ENCODE measurements around the gene SIGMAR1.

Gene SIGMAR1

DNA sequence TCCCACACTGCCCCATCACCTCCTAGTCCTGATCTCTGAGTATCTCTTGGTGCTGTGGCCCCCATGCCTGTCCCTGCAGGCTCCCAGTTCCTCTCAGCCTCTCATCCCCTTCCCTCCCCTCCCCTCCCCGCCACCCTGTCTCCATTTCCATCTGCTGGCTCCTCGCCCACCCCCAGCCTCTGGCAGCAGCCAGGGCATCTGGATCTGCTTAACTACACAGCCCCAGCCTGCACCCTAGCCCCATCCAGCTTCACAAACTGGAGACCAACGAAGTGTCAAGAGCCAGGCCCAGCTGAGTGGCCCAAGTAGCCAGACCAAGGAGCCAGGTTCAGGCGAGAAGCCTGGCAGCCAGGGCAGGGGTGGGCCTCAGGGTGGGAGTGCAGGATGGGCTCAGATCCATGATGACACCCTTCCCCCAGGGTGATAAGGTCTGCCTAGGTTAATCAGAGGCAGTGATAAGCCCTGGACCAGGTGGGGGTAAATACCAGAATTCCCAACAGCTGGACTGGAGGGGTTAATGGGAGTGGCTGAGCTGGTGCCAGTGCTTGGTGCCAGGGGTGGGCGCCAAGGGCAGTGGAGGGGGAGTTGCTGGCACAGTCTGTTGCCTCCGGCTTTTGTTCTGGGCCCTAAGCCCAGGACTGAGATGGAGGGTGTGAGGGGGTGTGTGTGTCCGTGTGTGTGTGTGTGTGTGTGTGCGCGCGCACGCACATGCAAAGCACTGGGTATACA lies 16.9 kb upstream of the SIGMAR1 start:
- TF ChIP-seq CTCF (conservative IDR thresholded peaks at IDR 0.05; ENCODE audit: low read depth, low read length), result no peak
- no peaks in the 10 kb centered on the region for H4K20me1 ChIP-seq (ENCODE audit: insufficient read depth)
- no peaks in the 10 kb centered on the region for H3K79me2 ChIP-seq (ENCODE audit: insufficient read depth, low read depth)
- H3K4me3 ChIP-seq (IDR thresholded peaks at IDR 0.05; ENCODE audit: insufficient read depth, low read depth, low read length), result no peak overlapping the region
- no peak overlapping the region for H3K27ac ChIP-seq
- no peak overlapping the region for H3K4me2 ChIP-seq
- no peaks in the 10 kb centered on the region for H3K4me1 ChIP-seq (ENCODE audit: low read depth, poor library complexity, severe bottlenecking)
- H2AFZ ChIP-seq (ENCODE audit: low read depth), result no peak overlapping the region
- H3K36me3 ChIP-seq (ENCODE audit: insufficient read depth), result no peaks in the 10 kb centered on the region
- H3K9ac ChIP-seq, result no peak overlapping the region
- H3K27me3 ChIP-seq (ENCODE audit: insufficient read depth, low read depth), result no peaks in the 10 kb centered on the region

GRCh38 chr9:34653151-34654072 lies 15.8 kb upstream of the SIGMAR1 start:
- no peaks in the 10 kb centered on the region for H3K27me3 ChIP-seq (ENCODE audit: insufficient read depth, low read depth)
- H3K4me1 ChIP-seq (ENCODE audit: low read depth, poor library complexity, severe bottlenecking), result no peaks in the 10 kb centered on the region
- TF ChIP-seq CTCF (conservative IDR thresholded peaks at IDR 0.05; ENCODE audit: low read depth, low read length), result no peak
- H3K79me2 ChIP-seq (ENCODE audit: insufficient read depth, low read depth), result no peaks in the 10 kb centered on the region
- H2AFZ ChIP-seq (ENCODE audit: low read depth), result no peak overlapping the region
- no peak overlapping the region for H3K27ac ChIP-seq
- H4K20me1 ChIP-seq (ENCODE audit: insufficient read depth), result no peaks in the 10 kb centered on the region
- no peak overlapping the region for H3K4me2 ChIP-seq
- H3K36me3 ChIP-seq (ENCODE audit: insufficient read depth), result no peaks in the 10 kb centered on the region
- no peak overlapping the region for H3K4me3 ChIP-seq (IDR thresholded peaks at IDR 0.05; ENCODE audit: insufficient read depth, low read depth, low read length)
- no peak overlapping the region for H3K9ac ChIP-seq

- no peaks in the 10 kb centered on the region for H4K20me1 ChIP-seq (ENCODE audit: insufficient read depth)
These were observed 15.0 kb upstream of the SIGMAR1 start for GRCh38 chr9:34652602-34653000.

More at GRCh38 chr9:34652602-34653000, 15.0 kb upstream of the SIGMAR1 start:
- H3K27me3 ChIP-seq (ENCODE audit: insufficient read depth, low read depth), result no peaks in the 10 kb centered on the region
- no peak overlapping the region for H3K4me3 ChIP-seq (IDR thresholded peaks at IDR 0.05; ENCODE audit: insufficient read depth, low read depth, low read length)
- peaks cover 8% of the 10 kb centered on the region for H3K4me1 ChIP-seq (ENCODE audit: low read depth, poor library complexity, severe bottlenecking)
- no peak overlapping the region for H3K9ac ChIP-seq
- H3K79me2 ChIP-seq (ENCODE audit: insufficient read depth, low read depth), result peaks cover 6% of the 10 kb centered on the region; the same call in 1 of the 2 replicates
- no peak overlapping the region for H2AFZ ChIP-seq (ENCODE audit: low read depth)
- H3K36me3 ChIP-seq (ENCODE audit: insufficient read depth), result no peaks in the 10 kb centered on the region
- H3K4me2 ChIP-seq, result no peak overlapping the region
- no peak for TF ChIP-seq CTCF (conservative IDR thresholded peaks at IDR 0.05; ENCODE audit: low read depth, low read length)
- no peak overlapping the region for H3K27ac ChIP-seq

Measured in KMS-11 (cell line).